GM19397 (cell line): ENCODE data around the gene PRRX2.
"Not testable (repeated sequence)": the region's sequence is repeated elsewhere in the genome, so short reads cannot be mapped to it uniquely, and the experiment has no call there.

Source experiments
- ATAC-seq: cut with Tn5 transposase; IDR thresholded peaks from one replicate; pipeline ENCODE4 v1.9.1; 2021; ENCODE audit warnings: mild to moderate bottlenecking, moderate library complexity; ENCODE audit not compliant: unreplicated experiment

The PRRX2 gene

DNA sequence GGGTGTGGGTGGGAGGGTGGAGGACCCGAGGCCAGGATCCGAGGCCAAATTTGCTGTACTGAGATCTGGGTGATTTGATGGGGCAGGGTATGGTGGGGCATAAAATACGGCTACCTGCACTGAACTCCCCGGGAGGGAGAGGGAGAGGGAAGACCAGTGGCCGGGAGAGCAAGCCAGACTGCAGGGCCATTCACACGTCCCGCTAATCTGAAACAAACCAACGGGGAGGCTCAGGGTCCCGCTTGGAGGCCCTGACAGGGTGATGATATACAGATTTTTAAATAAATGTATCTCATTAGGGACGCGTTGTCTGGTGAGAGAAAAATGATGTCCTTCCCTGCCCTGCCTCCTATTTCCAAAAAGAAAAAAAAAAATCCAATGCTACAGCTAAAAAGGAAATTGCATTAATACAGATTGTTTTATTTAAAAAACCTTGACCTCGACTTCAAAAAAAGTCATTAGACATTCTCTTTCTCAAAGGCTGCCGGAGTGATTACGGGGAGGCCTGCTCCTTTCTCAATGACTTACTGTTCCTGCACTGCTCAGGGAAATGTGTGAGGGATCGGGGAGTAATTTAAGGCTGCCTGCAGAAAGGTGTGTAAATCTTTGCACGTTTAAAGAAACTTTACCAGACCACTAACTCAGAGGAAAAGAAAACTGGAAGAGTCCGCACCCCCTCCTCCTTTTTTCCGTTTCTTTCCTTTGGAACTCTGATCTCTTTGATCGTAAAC is 11.5 kb upstream of the PRRX2 start:
- no peak for ATAC-seq

DNA sequence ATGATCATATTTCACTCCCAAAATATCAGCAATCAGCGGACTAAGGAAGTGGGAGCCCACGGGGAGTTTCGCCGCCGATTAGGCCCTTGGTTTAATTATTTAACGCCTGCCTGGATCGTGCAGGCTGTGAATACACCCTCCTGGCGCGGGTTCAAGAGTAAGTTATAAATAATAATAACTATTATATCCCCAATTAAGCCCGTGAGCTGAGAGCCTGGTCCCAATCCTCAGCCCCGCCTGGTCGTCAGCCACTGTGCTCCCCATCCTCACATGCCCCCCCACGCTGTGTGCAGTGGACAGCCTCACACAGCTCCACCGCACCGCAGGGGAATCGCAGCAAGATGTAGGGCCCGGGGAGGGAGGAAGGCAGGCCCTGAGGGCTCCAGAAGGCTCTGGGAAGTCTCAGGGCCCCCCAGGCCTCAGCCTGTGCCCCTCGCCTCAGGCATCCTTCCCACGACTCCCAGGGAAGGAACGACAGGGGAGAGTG is 10.8 kb upstream of the PRRX2 start:
- no peak for ATAC-seq

DNA sequence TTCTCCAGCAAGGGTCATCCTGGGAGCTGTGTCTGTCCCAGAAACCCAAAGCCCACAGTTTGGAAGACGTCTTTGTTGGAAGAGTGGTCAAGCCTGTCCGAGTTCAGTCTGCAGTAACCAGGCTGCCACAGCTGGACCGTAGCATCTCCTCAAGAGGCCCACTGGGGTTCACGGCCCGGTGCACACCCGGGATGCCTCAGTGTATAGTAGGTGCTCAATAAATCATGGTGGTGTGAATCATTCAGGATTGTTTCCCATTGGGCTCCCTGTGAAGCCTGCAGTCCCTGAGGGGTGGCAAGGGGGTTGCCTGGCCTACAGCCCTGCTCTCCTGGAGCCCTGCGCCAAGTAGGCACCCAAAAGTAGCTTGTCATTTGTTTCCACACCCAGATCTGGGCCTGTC is 10.3 kb upstream of the PRRX2 start:
- no peak for ATAC-seq

DNA sequence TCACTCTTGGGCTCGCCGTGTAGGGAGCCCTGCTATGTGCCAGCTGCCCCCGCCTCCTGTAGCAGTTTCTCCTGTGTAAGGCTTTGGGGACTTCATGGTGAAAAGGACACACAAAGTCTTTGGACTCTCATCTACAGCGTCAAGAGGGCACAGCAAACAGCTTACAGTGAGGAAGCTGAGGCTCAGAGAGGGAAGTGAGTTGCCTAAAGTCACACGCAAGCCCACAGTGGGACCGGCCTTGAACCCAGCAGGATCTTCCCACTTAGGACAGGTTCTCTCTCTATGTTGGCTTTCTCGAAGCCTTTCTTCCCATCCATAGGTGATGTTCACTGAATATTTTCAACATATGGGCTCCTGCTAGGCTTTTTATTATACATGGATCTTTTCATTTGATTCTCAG is 9.8 kb upstream of the PRRX2 start:
- ATAC-seq: no peak

DNA sequence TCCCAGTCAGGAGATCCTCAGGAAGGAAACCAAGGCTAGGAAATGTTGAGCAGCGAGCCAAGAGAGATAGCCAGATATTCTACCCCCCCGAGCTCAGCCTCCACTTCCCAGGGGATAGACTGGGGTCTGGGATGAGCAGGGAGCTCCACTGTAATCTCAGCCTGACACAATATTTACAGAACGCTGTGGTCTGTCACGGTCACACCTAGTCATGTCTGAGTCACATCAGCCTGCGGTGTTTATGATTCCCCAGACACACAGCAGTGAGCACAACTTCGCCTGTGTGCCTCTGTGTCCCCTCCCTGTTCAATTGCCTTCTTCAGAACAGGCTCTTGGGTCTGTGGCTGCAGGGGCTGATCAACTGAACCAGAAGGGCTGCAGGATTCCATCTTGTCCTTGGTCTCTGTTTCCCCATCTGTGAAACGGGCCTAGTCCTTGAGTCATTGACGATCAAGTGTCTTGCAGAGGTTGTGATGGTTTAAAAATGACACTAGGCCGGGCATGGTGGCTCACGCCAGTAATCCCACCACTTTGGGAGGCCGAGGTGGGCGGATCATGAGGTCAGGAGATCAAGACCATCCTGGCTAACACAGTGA is 8.6 kb upstream of the PRRX2 start:
- no peak for ATAC-seq

DNA sequence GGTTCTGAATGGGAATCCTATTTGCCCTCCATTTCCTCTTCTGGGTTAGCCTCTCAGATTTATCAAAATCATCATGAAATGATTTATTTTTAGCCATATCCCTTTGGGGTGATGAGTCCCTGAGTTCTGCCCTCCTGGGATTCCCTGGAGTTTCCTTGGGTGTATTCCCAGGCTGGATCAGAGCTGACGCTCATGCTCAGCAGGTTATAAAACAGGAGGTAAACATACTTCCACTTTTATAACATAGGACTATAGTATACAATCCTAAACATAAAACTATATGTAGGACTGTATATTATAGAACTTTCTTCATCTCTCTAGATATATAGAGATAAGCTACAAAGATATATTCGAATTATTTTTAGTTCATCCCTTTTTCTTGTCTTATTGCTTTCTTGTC is 4.4 kb upstream of the PRRX2 start:
- no peak for ATAC-seq

DNA sequence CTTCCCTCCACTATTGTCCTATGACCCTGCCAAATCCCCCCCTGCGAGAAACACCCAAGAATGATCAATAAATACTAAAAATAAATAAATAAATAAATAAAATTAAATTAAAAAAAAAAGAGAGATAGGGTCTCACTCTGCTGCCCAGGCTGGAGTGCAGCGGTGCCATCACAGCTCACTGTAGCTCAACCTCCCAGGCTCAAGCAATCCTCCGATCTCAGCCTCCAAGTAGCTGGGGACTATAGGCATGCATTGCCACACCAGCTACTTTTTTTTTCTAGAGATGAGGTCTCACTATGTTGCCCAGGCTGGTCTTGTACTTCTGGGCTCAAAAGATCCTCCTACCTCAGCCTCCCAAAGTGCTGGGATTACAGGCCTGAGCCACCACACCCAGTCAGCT is 3.2 kb upstream of the PRRX2 start:
- not testable (repeated sequence) for ATAC-seq

DNA sequence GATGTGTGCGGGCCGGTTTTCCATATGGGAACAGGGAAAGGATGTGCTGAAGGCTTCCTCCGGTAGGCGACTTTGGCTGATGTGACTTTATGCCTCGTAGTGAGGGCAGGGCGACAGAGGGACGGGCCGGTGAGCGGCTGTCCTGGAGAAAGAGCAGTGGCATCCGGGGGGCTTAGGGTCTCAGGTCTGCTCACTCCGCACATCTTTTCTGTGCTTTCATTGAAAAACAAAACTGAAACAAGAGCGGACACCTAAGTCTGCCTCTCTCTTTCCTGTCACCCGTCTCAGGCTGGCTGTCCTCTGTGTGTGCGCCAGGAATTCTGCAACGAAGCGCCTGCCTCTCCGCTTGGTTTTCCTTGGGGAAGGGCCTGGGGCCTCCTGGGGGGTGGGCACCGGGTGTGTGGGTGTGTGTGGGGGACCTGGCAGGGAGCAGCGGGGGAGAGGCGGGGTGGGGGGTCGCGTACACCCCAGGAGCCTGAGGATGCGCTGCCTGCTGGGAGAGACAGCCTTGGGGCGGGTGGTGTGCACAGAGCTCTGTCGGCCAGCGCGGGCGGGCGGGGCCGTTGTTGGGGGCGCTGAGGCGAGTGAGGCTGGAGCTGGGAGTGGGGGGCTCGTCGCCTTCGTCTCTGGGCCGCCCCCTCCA is 580 bp upstream of the PRRX2 start:
- ATAC-seq: no peak

DNA sequence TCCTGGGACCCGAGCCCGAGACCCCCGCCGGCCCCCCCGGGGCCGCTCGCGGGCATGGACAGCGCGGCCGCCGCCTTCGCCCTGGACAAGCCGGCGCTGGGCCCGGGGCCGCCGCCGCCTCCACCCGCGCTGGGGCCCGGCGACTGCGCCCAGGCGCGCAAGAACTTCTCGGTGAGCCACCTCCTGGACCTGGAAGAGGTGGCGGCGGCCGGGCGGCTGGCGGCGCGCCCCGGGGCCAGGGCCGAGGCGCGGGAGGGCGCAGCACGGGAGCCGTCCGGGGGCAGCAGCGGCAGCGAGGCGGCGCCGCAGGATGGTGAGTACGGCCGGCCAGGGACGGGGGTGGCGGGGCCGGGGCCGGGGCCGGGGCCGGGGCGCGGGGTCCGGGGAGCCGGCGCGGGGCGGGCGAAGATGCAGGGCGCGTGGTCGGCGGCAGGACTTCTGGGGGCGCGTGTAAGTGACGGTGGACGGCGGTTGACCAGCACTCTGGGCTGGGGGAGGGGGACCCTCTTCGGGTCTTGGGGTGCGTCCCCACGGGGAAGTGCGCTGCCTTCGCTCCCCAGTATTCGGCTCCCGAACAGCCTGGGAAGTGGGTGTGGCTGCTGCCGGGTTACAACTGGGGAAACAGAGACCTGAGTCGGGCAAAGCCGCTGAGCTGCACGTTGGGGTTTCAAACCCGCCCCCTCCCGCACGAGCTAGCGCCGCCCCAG is 520 bp downstream of the PRRX2 start:
- ATAC-seq: no peak

DNA sequence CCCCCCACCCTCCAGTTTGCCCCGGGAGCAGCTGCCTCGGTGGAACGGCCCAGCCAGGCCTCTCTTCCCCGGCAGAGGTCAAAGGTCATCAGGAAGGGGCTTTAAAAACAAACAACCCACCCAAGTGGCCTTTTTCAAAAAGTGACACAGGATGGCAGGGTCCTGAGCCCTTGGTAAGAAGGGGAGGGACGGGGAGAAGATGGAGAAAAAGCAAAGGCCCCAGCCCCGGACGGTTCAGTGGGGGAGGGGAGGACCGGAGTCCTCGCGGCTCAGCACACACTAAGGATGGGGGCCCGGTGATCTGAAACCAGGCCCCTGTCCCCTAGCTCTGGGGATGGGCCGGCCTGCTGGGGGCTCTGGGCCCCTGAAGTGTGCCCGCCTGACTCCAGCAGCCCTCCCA is 1.1 kb downstream of the PRRX2 start:
- ATAC-seq: no peak

DNA sequence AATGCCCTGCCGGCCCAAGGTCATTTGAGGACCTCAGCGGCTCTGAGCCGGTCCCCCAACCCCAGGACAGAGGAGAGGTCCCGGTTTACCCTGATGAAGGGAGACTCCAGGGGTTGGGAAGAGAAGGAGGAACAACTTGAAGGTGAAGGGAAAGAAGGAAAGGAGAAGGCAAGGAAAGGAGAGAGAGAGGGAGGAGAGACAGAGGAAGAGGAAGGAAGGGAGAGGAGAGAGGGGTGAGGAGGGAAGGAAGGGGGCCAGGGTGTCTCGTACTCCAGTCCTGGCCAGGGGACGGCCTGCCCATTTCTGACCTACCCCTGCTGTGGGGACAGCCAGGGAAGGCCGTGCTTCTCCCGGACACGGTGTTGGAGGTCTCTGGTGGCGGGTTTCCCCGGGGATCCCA is 1.9 kb downstream of the PRRX2 start:
- ATAC-seq: no peak

DNA sequence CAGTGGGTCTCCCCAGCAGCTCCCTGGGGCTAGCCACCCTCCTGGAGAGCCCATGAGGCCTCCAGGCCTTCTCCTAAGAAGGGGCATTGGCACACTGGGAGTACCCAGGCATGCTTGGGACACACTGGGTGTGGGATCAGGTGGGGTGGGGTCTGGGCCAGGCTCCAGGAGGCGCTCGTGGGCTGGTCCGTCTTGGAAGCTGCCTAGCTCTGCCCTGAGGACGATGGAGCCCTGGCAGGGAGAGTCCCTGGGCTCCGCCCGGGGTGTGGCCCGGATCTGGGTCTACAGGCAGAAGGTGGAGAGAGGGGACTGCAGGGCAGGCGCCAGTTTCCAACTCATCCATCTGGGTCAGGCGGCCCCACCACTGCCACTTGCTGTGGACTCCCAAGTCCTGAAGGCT is 2.4 kb downstream of the PRRX2 start:
- no peak for ATAC-seq

DNA sequence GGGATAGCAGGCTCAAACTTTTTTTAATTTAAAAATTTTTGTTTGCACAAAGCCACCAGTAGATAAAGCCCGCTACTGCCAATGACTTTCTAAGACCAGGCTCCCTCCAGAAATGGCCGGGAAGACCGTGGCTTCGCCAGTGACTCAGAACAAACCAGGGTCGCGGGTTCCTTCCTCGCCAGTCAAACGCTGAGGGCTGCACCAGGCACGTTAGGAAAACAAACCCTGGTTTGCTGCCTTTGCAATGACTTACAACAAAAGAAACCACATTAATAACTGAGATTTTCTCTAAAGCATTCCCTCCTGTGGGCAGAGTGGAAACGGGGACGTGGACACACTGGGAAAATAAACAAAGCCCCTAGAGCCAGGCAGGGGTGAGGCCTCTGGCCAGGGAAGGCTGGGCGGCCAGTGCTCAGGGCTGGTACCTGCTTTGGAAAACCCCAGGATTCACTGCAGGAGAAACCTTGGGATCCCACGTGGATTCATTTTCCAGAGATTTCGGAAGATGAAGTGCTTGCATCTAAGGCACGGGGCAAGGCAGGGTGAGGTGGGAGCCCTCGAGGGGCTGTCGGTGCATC is 3.8 kb downstream of the PRRX2 start:
- no peak for ATAC-seq

DNA sequence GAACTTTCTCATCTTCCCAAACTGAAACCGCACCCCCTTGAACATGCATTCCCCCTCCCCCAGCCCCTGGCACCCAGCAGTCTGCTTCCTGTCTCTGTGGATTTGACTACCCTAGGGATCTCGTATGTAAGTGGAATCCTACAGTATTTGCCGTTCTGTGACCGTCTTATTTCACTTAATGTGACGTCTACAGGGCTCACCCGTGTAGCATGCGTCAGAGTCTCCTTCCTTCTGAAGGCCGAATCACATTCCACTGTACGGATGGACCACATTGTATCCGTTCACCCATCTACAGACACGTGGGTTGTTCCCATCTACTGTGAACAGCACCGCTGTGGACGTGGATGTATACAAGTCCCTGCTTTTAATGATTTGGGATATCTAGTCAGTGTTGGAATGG is 4.5 kb downstream of the PRRX2 start:
- ATAC-seq: no peak

DNA sequence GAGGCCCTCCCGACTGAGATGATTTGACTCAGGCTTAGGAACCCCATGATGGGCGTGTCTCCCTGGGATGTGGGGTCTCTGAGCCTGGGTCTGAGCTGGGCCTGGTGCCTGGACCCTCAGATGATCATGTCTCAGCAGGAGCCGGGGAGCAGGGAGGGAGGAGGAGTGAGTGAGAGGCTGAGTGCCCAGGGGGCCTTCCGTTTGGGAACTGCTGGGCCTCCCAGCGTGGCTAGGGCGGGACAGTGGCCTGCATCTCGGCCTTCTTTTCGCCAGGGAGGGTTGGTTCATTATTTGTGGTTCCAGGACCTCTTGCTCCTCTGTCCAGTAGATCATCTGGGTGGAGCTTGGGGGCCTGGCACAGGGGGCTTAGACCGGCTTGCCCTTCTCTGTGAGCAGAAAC is 5.6 kb downstream of the PRRX2 start:
- no peak for ATAC-seq

DNA sequence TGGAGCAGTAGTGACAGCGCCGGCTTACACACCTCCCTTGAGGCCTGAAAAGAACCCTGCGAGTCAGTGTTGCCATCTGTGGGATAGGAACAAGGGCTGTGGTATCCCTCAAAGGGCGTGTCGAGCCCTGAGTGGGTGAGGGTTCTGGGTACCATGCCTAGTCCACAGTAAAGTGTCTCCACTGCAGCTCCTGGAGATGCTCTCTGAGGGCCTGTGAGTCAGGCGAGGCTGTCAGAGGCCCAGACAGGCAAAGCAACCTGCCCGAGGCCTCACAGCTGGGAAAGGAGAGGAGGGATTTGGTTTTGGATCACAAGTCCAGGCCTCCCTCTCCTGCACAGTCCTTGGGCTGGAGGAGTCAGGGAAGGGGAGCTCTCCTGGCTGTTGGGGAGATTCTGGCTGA is 6.1 kb downstream of the PRRX2 start:
- no peak for ATAC-seq

DNA sequence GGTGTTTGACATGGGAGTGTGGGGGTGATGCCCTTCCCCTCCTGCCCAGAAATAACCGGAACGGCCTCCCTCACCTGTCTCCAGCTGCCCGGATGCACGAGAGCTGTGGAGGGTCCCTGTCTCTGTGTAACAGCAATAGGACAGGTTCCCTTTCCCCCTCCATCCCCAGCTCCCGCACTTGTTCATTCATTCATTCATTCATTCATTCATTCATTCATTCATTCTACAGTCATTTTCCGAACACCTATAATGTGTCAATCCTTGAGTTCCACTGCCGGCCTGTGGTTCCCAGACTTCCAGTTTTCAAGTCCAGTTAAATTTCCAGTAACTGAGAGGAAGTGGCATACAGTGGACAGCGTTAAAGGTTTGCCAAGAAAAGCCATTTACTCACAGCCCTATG is 7.3 kb downstream of the PRRX2 start:
- ATAC-seq: no peak

DNA sequence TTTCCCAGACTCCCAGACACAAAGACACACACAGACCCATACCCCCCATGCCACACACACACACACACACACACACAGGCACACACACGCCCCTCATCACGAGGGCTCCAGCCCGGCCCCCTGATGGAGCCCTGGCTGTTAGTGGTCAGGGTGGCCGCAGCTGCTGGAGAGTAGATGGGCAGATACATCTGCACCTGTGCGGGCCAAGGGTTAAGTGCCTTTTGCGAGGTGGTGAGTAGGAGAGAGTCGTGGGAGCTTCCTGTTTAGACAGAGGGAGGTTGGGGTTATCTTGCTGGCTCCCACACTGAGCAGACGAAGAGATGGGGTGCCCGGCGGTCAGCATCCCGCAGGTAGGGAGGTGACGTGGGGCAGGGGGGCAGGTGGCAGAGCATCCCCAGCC is 8.2 kb downstream of the PRRX2 start:
- ATAC-seq: no peak

DNA sequence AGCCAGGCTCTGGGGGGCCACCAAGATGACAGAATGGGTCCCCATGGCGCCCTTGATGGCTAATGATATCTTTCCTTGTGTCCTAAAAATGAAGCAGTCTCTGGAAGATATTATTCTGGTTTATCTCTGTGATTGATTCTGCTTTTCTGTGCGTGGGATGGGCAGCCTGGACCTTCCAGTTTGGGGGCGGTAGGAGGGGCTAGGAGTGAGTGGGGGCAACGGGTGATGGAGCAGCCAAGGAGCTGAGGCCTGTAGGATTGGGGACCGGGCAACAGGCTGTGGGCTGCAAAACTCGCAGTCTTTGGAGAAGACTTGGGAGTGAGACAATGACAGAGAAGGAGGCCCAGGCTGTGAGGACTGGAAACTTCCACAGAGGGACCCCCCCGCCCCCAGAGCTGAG is 8.8 kb downstream of the PRRX2 start:
- no peak for ATAC-seq

DNA sequence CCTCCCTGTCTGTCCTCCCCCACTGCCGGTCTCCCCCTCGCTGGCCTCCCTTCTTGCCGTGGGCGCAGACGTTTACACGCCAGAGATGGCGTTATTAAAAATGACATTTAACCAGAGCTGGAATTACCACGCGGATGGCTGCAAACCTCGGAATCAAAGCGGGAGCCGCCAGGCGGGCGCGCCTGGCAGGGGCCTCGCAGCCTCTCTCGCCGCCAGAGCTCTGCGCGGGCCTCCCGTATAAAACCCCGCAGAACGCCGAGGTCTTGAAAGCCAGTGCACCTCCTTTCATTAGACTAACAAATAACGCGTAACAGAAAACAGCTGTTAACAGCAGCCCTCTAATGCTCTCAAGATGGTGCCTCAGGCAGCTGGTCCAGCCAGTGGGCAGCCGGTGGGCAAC is 10.2 kb downstream of the PRRX2 start:
- no peak for ATAC-seq

DNA sequence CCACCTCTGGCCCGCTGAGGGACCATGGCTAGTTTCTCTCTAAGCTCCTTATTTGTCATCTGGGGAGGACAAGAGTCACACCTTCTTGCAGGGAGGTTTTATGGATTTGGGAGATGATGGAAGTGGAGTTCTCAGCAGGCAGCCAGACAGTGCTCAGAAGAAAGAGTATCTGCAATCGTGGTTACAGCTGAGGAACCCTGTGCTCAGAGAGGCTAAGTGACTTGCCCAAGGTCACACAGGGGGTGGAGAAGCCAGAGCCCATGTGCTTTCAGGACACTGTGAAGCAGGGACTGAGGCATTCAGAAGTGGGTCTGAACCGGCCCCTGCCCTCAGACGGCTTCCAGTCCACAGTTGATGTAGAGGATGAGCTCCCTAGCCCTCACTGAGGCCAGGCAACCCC is 10.8 kb downstream of the PRRX2 start:
- ATAC-seq: no peak
